Cardiac fibroblast (primary cell): ENCODE data around the gene ADAMTS14.

Experiments used
- DNase-seq, 2 donors: peaks; one replicate each; pipeline versions ENCODE4 v3.0.0 to v3.0.0-alpha.2; 2010; ENCODE audit warnings: low read depth in 2 of 2
- H3K4me3 ChIP-seq, 2 donors: replicated peaks in 1 of 2; 1 replicate in 1 of 2; 2 replicates in 1 of 2; pipeline ENCODE4 v1.5.1; 2011; ENCODE audit warnings: low read depth in 2 of 2, low read length in 2 of 2, mild to moderate bottlenecking in 2 of 2, moderate library complexity in 1 of 2
- CTCF ChIP-seq: IDR thresholded peaks from one replicate; pipeline ENCODE4 v1.5.1; 2011; ENCODE audit warnings: low read depth, mild to moderate bottlenecking, low read length, inconsistent platforms

Gene ADAMTS14

GRCh38 chr10:70775679-70776454 lies 103.6 kb downstream of the ADAMTS14 start:
- H3K4me3 ChIP-seq, result no peak overlapping the region
- no peak for DNase-seq
- TF ChIP-seq CTCF, result no peak

GRCh38 chr10:70776455-70777005 lies 104.2 kb downstream of the ADAMTS14 start:
- H3K4me3 ChIP-seq, result no peak overlapping the region
- DNase-seq, result no peak
- TF ChIP-seq CTCF, result no peak

GRCh38 chr10:70777063-70777875 lies 105.0 kb downstream of the ADAMTS14 start:
- no peak for DNase-seq
- TF ChIP-seq CTCF, result no peak
- no peak overlapping the region for H3K4me3 ChIP-seq

GRCh38 chr10:70778267-70778924 lies 106.1 kb downstream of the ADAMTS14 start:
- DNase-seq, result no peak
- no peak for TF ChIP-seq CTCF
- H3K4me3 ChIP-seq, result no peak overlapping the region

GRCh38 chr10:70779088-70779487 lies 106.8 kb downstream of the ADAMTS14 start:
- no peak for DNase-seq
- TF ChIP-seq CTCF, result no peak
- H3K4me3 ChIP-seq, result no peak overlapping the region

GRCh38 chr10:70779511-70780369 lies 107.4 kb downstream of the ADAMTS14 start:
- no peak for TF ChIP-seq CTCF
- DNase-seq, result no peak

More at GRCh38 chr10:70779511-70780369, 107.4 kb downstream of the ADAMTS14 start:
- H3K4me3 ChIP-seq, result no peak overlapping the region
